ENCODE data around the gene GRIA4. TPM values are rescaled to one million over a fixed set of nuclear protein-coding genes. Genes with fewer than 3 reads are reported as not detected.

Gene GRIA4
- total RNA-seq, 1 donor from 2014 or later, result 3.7 TPM

DNA sequence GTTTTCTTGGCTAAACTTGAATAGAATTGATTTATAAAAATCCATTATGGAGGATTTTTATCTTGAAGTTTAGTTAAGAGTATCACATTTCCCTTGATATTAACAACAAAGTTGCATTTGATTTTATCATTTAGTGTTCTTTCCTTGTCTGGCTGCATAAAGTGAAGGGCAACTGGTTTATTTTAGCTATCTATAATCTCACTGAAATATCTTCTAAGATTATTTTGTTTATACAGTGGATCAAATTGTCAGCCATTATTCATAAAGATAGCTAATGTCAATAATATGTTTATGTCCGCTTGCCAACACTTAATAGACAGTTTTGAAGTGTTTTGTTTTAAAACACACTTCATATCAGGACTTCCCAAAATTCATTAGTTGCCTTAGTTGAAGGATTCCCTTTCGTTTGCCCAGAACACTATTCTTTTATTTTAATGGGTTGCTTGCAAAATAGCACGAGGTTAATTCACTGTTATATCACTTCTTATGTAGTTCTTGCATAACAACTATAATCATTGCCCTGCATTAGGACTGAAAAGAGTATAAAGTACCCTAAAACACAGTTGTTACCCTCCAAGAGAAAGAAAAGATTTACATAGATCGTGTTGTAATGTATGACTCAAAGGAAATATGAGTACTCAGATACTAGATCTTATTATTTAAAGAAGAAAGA lies 339.2 kb downstream of the GRIA4 start:
- Histone ChIP-seq H4K20me1 (ENCODE audit: low read depth) (no peaks in the 10 kb centered on the region), H3K4me1 (peaks cover 7% of the 10 kb centered on the region), H3F3A (ENCODE audit: low read depth) (no peaks in the 10 kb centered on the region), H3K4me2 (no peak overlapping the region), H3K36me3 (no peaks in the 10 kb centered on the region), H3K9ac (no peak overlapping the region), H3K79me2 (ENCODE audit: low read depth) (no peaks in the 10 kb centered on the region), H3K9me3 (ENCODE audit: low read depth) (no peaks in the 10 kb centered on the region), H3K27me3 (no peaks in the 10 kb centered on the region), H2AFZ (replicated peaks) (no peak overlapping the region), H3K27ac (no peak overlapping the region), H3K4me3 (no peak overlapping the region)
- no peak for TF ChIP-seq EZH2 (IDR thresholded peaks at IDR 0.05)
- TF ChIP-seq, protein P1, sequence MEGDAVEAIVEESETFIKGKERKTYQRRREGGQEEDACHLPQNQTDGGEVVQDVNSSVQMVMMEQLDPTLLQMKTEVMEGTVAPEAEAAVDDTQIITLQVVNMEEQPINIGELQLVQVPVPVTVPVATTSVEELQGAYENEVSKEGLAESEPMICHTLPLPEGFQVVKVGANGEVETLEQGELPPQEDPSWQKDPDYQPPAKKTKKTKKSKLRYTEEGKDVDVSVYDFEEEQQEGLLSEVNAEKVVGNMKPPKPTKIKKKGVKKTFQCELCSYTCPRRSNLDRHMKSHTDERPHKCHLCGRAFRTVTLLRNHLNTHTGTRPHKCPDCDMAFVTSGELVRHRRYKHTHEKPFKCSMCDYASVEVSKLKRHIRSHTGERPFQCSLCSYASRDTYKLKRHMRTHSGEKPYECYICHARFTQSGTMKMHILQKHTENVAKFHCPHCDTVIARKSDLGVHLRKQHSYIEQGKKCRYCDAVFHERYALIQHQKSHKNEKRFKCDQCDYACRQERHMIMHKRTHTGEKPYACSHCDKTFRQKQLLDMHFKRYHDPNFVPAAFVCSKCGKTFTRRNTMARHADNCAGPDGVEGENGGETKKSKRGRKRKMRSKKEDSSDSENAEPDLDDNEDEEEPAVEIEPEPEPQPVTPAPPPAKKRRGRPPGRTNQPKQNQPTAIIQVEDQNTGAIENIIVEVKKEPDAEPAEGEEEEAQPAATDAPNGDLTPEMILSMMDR (IDR thresholded peaks at IDR 0.05), result no peak
- no peak for TF ChIP-seq EZH2phosphoT487 (IDR thresholded peaks at IDR 0.05)
- no peak for DNase-seq (ENCODE audit: low spot score)
- Mint-ChIP-seq H3K27ac (no peak overlapping the region), H3K9me3 (no peaks in the 10 kb centered on the region), H3K27me3 (ENCODE audit: insufficient read depth, low read depth) (no peaks in the 10 kb centered on the region), H3K36me3 (no peaks in the 10 kb centered on the region), H3K4me3 (no peak overlapping the region), H3K4me1 (peaks cover 6% of the 10 kb centered on the region)

DNA sequence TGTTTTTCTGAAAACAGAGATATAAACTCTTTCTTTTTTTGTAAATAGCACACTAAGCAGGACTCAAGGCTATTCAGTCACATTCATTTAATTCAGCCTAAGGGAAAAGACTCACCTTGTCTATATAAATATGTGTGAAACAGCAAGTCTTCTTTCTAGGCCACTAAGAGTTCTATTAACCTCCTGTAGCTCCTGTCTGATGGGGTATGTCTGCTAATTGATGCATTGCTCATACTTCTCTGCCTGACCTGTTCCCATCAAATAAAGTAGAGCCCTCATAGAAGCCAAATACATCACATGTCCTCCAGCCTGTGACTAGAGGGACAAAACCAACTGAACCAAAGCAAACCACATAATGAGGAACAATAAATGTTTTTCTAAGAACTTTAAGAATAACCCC lies 344.0 kb downstream of the GRIA4 start:
- no peak for DNase-seq (ENCODE audit: low spot score)
- H3K36me3 ChIP-seq, result no peaks in the 10 kb centered on the region
- no peaks in the 10 kb centered on the region for H3F3A ChIP-seq (ENCODE audit: low read depth)
- no peak overlapping the region for H3K4me2 ChIP-seq
- no peak overlapping the region for H3K4me3 Mint-ChIP-seq
- H3K9me3 Mint-ChIP-seq, result peaks cover 19% of the 10 kb centered on the region
- H2AFZ ChIP-seq (replicated peaks), result no peak overlapping the region
- H3K27me3 ChIP-seq, result no peaks in the 10 kb centered on the region
- no peak overlapping the region for H3K27ac ChIP-seq
- no peaks in the 10 kb centered on the region for H3K4me1 Mint-ChIP-seq
- no peaks in the 10 kb centered on the region for H4K20me1 ChIP-seq (ENCODE audit: low read depth)
- H3K4me3 ChIP-seq, result no peak overlapping the region
- no peaks in the 10 kb centered on the region for H3K4me1 ChIP-seq
- H3K79me2 ChIP-seq (ENCODE audit: low read depth), result no peaks in the 10 kb centered on the region
- H3K9me3 ChIP-seq (ENCODE audit: low read depth), result no peaks in the 10 kb centered on the region
- TF ChIP-seq EZH2phosphoT487 (IDR thresholded peaks at IDR 0.05) (no peak), EZH2 (IDR thresholded peaks at IDR 0.05) (no peak)
- TF ChIP-seq, protein P1 (IDR thresholded peaks at IDR 0.05), result no peak
- no peak overlapping the region for H3K27ac Mint-ChIP-seq
- H3K36me3 Mint-ChIP-seq, result peaks cover under 1% of the 10 kb centered on the region
- H3K27me3 Mint-ChIP-seq (ENCODE audit: insufficient read depth, low read depth), result no peaks in the 10 kb centered on the region
- H3K9ac ChIP-seq, result no peak overlapping the region

DNA sequence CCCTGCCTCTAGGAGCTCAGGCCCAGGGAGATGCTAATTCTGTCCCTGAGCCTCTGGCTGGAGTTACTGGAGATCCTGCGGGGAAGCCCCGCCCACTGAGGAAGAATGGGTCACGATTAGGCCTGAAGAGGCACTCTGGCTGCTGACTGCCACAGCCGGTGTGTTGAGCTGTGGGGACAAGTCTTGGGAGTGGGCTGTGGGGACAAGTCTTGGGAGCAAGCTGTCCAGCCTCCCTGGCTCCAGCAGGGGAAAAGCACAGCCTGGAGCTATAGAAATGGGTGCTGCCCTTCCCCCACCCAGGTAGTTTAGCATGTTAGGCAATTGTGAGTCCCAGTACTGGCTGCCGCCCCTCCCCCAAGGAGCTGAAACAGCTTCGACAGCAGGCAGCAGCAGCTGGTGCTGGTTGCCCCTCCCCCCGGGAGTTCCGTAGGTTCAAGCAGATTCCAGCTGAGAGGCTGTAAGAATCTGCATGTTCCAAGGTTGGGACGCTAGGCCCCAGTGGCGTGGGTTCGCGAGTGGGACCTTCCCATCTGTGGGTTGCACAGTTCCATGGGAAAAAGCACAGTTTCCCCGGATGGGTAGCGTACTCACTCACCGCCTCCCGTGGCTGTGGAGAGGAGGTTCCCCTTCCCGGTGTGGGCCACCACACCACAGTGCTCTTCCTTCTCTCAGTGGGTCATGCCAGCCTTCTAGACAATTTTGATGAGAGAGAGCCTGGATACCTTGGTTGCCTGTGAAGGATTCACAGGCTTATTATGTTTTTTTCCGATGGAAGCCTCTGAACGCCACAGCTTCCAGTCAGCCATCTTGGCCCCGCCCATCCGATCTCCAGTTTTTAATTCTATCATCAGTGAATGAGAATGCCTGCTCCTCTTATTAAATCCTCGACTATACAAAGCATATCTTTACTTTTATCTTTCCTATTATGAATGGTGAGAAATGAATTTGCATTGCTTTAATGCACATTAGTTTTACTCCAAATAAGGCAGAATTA lies 350.7 kb downstream of the GRIA4 start:
- Mint-ChIP-seq H3K4me3 (no peak overlapping the region), H3K27me3 (ENCODE audit: insufficient read depth, low read depth) (no peaks in the 10 kb centered on the region), H3K36me3 (peaks cover 6% of the 10 kb centered on the region), H3K27ac (peak overlapping the region; percentile 26), H3K4me1 (peaks cover 7% of the 10 kb centered on the region), H3K9me3 (peaks cover 27% of the 10 kb centered on the region)
- Histone ChIP-seq H3K9me3 (ENCODE audit: low read depth) (no peaks in the 10 kb centered on the region), H3K4me2 (no peak overlapping the region), H3F3A (ENCODE audit: low read depth) (no peaks in the 10 kb centered on the region), H4K20me1 (ENCODE audit: low read depth) (no peaks in the 10 kb centered on the region), H3K36me3 (no peaks in the 10 kb centered on the region), H3K27ac (no peak overlapping the region), H3K4me1 (no peaks in the 10 kb centered on the region), H3K4me3 (no peak overlapping the region), H3K9ac (no peak overlapping the region), H2AFZ (replicated peaks) (peak overlapping the region; percentile 60), H3K79me2 (ENCODE audit: low read depth) (no peaks in the 10 kb centered on the region), H3K27me3 (no peaks in the 10 kb centered on the region)
- peak; percentile 39 for DNase-seq (ENCODE audit: low spot score)
- TF ChIP-seq, protein P1 (IDR thresholded peaks at IDR 0.05), result no peak
- no peak for TF ChIP-seq EZH2phosphoT487 (IDR thresholded peaks at IDR 0.05)
- TF ChIP-seq EZH2 (IDR thresholded peaks at IDR 0.05), result no peak

All from neural progenitor cell (in vitro differentiated cells).